GM12872 (cell line): Measurements from ENCODE around the gene RAB26.

ENCODE experiments used
- CTCF ChIP-seq: IDR thresholded peaks from 3 replicates; pipeline ENCODE4 v1.5.1; 2011; ENCODE audit warnings: low read depth, mild to moderate bottlenecking, low read length, moderate library complexity; ENCODE audit not compliant: insufficient read depth

Gene RAB26

GRCh38 chr16:2195322-2196161, 47.1 kb downstream of the RAB26 start:
- no peak for TF ChIP-seq CTCF

DNA sequence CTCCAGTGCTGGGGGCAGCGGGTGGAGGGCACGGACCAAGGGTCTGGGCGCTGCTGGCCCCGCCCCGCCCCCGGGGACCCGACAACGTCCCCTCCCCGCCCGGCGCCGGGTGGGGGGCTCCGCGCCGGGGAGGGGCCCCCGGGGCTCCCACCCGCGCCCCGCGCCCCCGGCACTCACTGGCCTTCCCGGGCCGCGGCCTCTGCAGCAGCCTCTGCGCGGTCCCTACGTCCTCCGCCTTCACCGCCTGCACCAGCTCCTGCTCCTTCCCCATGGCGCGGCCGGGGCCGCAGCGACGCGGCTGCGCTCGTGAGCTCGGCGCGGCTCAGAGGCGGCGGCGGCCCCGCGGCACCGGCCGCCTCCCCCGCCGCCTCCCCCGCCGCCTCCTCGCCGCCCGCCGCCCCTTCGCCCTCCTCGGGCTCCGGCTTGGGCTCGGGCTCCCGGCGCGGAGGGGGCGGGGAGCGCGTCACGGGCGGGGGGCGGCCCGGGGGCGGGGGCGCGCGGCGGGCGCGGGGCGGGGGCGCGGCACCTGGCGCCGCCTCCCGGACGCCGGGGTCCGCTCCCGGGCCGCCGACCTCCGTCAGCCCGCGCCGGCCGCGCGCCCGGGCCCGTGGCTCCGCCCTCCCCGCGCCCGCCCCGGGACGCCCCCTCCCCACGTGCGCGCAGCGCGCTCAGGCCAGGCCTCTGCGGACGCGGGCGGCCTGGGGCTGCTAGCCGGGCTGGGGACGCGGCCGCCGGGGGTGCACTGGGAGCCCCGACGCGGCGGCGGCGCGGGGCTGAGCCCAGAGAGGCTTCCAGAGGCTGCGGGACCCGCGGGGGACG, 47.9 kb downstream of the RAB26 start, which contains the start of gene CASKIN1:
CASKIN1 (minus strand) TSS at position 444 of the 819 bp plus-strand sequence; CDS start at position 271, 173 bp downstream.
- no peak for TF ChIP-seq CTCF

DNA sequence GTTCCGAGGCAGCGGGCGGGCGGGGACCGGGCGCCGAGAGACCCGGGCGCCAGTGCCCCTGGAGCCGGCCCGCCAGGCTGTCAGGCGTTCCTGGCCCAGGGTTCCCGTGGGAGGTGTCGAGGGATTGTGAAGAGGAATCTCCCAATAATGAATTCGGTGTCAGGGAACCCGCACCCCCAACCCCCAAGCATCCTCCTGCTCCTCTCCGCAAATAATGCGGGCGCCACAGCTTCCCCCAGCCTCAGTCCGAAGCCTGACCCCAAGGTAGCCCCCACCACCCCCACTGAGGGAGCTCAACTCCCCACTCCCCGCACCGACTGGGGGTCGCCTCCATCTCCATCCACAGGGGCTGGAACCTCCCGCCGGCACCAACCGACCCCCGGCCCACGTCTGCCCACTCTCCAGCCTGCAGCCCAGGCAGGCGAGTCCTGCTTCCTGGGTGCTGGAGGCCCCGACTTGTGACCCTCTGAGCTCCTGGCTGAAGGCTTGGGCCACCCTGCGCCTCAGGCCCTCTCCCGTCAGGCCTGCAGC, 48.6 kb downstream of the RAB26 start:
- no peak for TF ChIP-seq CTCF

DNA sequence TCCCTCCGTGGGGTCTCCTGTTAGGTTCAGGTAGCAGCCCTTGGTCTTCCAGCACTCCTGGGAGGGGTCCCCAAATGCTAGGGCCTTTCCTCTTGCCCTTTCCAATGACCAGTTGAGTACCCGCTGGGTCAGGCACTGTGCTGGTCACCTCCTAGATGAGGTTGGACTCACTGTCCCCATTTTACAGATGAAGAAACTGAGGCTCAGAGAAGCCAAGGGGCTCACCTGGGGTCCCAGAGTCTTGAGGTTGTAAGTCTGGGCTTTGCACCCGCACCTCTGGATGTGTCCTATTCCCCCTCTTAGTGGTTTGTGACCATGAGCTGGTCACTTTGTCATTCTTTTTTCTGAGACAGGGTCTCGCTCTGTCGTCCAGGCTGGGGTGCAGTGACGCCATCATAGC, 49.3 kb downstream of the RAB26 start:
- no peak for TF ChIP-seq CTCF

DNA sequence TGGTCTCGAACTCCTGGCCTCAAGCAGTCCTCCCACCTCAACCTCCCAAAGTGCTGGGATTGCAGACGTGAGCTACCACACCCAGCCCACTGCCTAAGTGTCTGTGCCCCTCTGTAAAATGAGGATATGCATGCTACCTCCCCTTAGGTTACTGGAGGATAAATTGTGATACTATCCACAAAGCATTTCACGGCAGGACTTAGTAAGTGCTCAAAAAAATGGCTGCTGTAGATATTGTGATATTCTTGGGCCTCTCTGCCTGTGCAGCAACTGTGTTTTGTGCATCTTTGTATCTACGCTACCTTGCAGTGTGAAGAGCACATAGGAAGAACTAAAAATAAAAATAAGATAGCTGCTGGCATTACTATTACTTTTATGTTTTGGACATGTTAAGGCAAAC, 49.9 kb downstream of the RAB26 start:
- no peak for TF ChIP-seq CTCF

DNA sequence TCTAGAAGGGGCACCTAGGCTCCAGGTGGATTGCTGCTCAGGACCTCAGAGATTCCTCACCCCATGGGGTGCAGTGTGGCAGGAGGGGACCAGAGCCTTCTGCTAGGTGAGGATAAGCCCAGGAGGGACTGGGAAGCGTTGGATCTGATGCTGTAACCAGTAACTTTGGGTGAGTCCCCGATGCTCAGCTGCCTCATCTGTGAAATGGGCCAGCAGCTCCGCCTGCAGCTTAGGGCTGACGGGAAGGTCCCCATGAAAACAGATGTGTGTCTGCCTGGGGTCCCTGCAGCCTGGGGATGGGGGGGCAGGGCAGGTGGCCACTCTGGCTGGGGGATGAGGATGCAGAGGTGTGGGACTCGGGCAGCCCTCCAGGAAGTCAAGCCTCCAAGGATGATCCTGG, 50.7 kb downstream of the RAB26 start:
- TF ChIP-seq CTCF: no peak

GRCh38 chr16:2199621-2200139, 51.3 kb downstream of the RAB26 start:
- TF ChIP-seq CTCF: no peak
